ENCODE results near the gene PPP2R2D.

PPP2R2D gene

DNA sequence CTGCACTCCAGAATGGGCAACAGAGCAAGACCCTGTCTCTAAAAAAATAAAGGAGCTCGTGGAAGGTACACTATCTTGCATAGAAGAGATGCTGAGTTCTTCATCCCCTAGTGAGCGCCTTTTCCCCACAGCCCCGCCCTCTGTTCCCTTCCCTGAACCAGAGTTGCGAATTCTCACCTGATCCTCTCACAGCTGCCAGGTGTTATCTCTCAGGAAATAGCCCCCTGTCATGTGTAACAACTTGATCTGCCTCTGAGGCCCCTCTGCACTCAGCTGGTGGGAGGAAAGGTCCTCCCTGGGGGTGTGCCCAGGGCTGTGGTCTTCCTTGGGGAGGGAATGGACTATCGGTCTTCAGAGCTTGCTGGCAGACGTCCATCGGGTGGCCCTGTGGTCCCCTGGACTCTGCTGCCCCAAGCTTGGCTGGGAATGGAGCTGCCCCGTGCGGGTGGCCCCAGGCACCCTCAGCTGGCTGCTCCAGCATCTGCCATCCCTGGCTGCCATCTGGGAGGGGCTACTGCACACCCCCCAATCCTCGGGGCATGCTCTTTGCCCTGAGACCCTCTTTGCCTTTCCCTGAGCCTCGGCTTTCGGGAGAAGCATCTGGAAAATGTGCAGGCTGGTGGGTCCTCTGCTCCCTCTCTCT lies 102.6 kb downstream of the PPP2R2D start:
- no peak for DNase-seq

DNA sequence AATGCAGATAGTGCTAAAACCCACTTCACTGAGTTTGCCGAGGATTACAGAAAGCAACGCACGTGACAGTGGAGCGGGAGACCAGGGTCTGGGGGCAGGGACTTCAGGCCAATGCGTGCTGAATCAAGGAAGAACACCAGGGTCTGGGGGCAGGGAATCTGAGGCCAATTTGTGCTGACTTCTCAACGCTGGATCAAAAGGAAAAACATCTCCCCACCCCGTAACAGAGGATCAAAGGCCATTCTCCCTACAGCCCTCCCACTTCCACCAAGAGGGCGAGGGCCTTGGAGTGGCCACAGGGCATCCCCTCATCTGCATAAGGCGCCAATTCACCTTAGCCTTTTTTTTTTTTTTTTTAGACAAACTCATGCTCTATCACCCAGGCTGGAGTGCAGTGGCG lies 103.2 kb downstream of the PPP2R2D start:
- no peak for DNase-seq

DNA sequence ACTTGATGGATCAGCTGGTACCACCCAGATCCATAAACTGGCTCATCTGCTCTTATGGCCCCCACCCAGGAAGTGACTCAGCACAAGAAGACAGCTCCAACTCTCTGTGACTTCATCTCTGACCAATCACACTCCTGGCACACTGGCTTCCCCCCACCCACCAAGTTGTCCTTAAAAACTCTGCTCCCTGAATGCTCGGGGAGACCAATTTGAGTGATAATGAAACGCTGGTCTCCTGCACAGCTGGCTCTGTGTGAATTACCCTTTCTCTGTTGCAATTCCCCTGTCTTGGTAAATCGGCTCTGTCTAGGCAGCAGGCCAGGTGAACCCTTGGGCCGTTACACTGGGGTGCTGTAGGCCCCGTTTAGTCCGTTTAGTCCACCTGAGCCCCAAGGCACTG lies 104.3 kb downstream of the PPP2R2D start:
- DNase-seq: no peak

DNA sequence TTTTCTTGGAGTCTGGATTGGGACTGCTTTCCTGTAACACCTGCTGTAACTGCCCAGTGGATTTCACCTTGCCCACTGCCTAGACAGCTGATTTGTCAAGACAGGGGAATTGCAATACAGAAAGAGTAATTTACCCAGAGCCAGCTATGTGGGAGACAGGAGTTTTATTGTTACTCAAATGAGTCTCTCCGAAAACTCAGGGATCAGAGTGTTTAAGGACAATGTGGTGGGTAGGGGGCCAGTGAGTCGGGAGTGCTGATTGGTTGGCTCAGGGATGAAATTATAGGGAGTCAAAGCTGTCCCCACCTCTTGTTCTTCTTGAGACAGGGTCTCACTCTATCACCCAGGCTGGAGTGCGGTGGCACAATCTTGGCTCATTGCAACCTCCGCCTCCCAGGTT lies 106.2 kb downstream of the PPP2R2D start:
- DNase-seq: no peak

DNA sequence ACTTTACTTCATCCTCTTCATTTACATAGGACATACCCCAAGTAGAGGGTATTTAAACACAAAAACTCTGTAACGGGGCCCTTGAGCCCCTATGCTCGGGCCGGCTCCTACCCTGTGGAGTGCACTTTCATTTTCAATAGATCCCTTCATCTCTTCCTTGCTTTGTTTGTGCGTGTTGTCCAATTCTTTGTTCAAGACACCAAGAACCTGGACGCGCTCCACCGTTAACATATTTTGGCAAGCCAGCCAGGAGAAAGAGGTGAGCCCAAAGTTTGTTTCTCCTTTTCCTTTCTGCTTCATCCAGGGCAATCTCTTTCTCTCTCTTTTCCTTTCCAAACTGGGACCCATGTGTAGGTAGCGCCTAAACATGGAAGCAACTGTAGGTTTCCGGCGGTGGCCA lies 106.9 kb downstream of the PPP2R2D start:
- DNase-seq: no peak
